ENCODE measurements around the gene ME3.
"Not testable (repeated sequence)": the region's sequence is repeated elsewhere in the genome, so short reads cannot be mapped to it uniquely, and the experiment has no call there.

The ME3 gene

DNA sequence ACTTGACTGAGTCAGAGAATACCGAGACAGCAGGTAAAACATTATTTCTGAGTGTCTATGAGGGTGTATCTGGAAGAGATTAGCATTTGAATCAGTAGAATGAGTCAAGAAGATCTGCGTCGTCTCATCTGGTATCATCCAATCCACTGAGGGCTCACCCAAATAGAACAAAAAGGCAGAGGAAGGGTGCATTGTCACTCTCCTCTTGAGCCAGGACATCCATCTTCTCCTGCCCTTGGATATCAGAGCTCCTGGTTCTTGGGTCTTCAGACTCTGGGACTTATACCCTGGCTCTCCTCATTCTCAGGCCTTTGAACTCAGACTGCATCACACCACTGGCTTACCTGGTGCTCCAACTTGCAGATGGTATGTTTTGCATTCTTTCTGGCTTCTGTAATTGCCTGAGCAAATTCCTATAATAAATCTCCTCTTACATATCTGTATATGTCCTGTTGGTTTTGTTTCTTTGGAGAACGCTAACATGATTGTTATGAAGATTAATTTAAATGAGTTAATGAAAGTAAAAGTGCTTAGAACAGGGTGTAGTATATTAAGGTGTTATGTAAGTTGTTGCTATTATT lies 49.3 kb downstream of the ME3 start:
- no peak for DNase-seq (ENCODE audit: low read depth)
- H3K4me3 ChIP-seq (ENCODE audit: low read depth, low read length), result no peak overlapping the region
- TF ChIP-seq CTCF (IDR thresholded peaks at IDR 0.05; ENCODE audit: insufficient read depth, low read depth, low read length, missing control alignments), result no peak

DNA sequence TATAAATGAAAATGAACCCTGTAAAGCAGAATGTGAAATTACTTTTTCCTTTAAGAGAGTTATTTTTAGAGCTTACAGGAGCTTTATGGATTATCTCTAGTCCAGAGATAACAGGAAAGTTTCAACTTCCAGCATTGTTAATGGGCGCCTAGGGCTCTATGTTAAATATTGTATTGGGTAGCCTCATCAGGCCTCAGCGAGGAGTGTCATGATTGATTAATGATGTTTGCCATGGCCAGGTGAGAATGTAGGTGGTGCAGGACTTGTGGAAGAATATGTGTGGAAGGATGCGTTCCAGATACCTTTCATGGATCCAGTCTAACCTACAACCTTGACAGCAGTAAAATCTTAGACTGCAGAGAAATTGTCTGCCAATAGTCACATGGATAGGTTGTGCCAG lies 50.6 kb downstream of the ME3 start:
- no peak overlapping the region for H3K4me3 ChIP-seq (ENCODE audit: low read depth, low read length)
- DNase-seq (ENCODE audit: low read depth), result no peak
- TF ChIP-seq CTCF (IDR thresholded peaks at IDR 0.05; ENCODE audit: insufficient read depth, low read depth, low read length, missing control alignments), result no peak

DNA sequence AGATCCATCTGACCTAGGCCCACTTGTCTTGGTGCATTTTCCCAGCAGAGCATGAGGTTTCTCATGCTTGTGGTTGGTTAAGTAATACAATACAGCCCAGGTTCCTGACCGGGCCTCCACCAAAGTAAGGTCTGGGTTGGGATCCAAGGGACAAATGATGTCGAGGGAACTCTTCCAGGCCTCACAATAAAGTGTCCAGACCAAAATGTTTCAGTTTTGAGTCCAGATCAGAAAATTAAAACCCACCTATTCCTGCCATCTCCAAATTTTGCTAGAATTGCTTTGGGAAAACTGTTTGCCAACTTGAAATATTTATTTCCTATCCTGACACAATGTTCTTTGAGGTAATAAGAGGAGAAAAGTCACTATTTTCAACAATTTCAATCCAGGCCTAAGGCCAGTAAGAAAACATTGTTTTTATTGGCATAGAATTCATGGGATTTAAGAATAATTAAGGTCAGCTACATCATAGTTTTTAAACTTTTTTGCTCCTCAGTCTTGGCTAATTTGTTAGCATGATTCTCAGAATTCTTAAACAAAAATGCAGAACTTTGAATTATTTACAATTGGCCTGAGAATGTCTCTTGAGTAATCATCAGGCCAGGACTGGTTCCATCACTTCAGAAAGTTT lies 51.4 kb downstream of the ME3 start:
- no peak for DNase-seq (ENCODE audit: low read depth)
- no peak overlapping the region for H3K4me3 ChIP-seq (ENCODE audit: low read depth, low read length)
- no peak for TF ChIP-seq CTCF (IDR thresholded peaks at IDR 0.05; ENCODE audit: insufficient read depth, low read depth, low read length, missing control alignments)

DNA sequence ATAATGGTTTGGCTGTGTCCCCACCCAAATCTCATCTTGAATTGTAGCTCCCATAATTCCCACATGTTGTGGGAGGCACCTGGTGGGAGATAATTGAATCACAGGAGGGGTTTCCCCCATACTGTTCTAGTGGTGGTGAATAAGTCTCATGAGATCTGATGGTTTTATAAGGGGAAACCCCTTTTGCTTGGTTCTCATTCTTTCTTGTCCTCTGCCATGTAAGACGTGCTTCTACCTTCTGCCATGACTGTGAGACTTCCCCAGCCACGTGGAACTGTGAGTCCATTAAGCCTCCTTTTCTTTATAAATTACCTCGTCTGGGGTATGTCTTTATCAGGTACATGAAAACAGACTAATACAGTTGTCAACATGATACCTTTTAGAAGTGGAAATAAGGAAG lies 53.0 kb downstream of the ME3 start:
- not testable (repeated sequence) for H3K4me3 ChIP-seq (ENCODE audit: low read depth, low read length); DNase-seq (ENCODE audit: low read depth)

- TF ChIP-seq CTCF (IDR thresholded peaks at IDR 0.05; ENCODE audit: insufficient read depth, low read depth, low read length, missing control alignments), result no peak
- H3K4me3 ChIP-seq (ENCODE audit: low read depth, low read length), result no peak overlapping the region
- no peak for DNase-seq (ENCODE audit: low read depth)
Observed at GRCh38 chr11:86617502-86617901, 54.9 kb downstream of the ME3 start.

- no peak for TF ChIP-seq CTCF (IDR thresholded peaks at IDR 0.05; ENCODE audit: insufficient read depth, low read depth, low read length, missing control alignments)
- H3K4me3 ChIP-seq (ENCODE audit: low read depth, low read length), result no peak overlapping the region
- DNase-seq (ENCODE audit: low read depth), result no peak
Observed at GRCh38 chr11:86615487-86615886, 56.9 kb downstream of the ME3 start.

DNA sequence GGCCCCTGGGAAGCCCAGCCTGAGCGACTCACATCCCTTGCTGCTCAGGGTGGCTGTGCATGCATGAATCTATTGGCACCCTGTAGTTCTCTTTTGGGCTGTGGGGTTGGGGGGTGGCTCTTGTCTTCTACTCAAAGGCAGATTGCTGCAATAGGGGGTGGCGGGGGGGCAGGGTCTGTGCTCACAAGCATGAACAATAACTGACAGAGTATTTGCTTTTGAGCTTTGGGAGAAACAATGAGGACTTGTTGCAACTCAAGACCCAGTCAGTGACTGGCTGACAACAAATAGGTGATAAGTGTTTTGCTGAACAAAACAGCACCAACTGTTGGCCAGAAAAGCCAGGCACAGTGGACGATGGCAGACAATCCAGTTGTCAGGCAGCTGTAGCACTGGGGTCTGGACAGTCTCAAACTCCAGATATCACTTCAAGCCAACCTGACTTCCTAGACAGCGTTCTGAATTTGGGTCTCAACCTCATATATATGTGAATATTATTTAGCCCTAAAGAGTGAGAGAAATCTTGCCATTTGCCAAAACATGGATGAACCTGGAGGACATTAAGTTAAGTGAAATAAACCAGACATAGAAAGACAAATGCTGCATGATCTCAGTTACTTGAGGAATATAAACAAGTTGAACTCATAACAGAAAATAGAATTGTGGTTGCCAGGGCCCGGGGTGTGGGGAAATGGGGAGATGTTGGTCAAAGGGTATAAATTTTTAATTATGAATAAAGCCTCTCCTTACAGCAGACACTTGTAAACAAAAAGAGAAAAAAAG lies 61.7 kb downstream of the ME3 start:
- TF ChIP-seq CTCF (IDR thresholded peaks at IDR 0.05; ENCODE audit: insufficient read depth, low read depth, low read length, missing control alignments), result no peak
- H3K4me3 ChIP-seq (ENCODE audit: low read depth, low read length), result no peak overlapping the region
- no peak for DNase-seq (ENCODE audit: low read depth)

Data from GM12865 (cell line).